Renal pelvis (tissue), 4 donors: Measurements from ENCODE around the gene PTPRN2. TPM values are rescaled to one million over a fixed set of nuclear protein-coding genes. Genes with fewer than 3 reads are reported as not detected.

Experiments
- DNase-seq: peaks from one replicate; pipeline ENCODE4 v3.0.0-alpha.2; 2013
- polyA plus RNA-seq, 3 donors: library from polyadenylated mRNA; unstranded; fragments of 120-200 nt; gene quantifications; one replicate each; pipeline ENCODE4 v1.2.1, GENCODE V29; 2013; ENCODE audit not compliant: insufficient read length in 3 of 3

The PTPRN2 gene
- polyA plus RNA-seq, 3 donors = 6.6 to 7.5 (median 7.4) TPM

DNA sequence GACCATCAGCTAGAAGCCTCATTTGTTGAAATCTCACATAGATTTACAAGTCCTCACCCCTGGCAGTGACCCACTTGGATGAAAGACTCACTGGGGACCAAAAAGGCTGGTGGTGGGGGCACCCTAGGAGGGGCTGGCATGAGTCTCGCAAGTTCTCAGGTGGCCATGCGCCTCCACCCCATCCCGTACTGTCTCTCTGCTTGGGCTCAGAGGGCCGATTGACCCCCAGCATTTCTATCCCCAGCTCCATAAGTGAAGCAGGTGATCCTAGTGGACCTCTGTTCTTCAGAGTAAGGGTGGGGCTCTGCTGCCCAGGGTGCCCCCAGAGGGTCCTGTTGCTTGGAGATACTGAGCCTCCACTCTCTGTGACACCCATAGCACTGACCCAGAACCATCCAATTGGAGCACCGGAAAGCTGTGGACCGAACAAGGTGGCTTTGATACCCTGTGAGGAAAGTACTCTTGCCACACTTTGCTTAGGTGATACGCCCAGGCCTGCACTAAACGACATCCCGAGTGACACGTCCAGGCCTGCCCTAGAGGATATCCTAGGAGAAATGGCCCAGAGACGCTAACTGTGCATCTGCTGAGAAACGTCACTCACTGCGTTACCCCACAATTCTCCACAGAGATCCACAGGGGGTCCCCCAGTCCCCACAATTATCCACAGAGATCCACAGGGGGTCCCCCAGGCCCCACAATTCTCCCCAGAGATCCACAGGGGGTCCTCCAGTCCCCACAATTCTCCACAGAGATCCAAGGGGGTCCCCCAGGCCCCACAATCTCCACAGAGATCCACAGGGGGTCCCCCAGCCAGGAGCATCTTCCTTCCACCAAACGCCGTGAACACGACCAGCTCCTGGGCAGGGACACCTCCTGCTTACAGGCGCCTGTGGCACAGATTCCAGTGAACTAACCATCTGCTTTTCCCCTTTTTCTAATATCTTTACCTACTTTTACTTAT is 262.9 kb downstream of the PTPRN2 start:
- DNase-seq = no peak

DNA sequence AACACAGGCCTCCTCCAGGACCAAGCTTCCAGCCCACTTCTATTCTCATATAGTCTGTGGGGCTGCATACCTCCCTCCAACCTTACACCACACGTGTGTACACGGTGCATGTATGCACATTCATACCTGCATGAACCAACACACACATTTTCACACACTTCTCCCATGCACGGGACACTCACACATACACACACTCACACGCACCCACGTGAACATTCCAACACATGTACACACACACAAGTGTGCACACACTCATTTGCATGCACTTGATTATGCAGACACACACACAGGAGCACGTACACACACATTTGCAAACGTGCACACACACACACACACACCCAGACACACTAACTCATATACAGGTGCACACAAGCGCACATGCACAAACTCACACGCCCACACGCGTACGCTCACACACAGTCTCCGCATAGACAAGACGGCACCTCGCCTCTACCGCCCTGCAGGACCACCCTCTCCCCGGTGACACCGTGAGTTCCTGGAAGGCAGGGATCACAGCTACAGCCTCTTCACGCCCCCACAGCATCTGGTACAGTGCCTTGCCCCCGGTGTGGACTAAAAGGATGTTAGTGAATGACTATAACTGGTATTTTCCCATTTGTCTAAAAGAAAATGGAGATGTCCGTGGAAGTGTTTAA is 263.8 kb downstream of the PTPRN2 start:
- DNase-seq = no peak

DNA sequence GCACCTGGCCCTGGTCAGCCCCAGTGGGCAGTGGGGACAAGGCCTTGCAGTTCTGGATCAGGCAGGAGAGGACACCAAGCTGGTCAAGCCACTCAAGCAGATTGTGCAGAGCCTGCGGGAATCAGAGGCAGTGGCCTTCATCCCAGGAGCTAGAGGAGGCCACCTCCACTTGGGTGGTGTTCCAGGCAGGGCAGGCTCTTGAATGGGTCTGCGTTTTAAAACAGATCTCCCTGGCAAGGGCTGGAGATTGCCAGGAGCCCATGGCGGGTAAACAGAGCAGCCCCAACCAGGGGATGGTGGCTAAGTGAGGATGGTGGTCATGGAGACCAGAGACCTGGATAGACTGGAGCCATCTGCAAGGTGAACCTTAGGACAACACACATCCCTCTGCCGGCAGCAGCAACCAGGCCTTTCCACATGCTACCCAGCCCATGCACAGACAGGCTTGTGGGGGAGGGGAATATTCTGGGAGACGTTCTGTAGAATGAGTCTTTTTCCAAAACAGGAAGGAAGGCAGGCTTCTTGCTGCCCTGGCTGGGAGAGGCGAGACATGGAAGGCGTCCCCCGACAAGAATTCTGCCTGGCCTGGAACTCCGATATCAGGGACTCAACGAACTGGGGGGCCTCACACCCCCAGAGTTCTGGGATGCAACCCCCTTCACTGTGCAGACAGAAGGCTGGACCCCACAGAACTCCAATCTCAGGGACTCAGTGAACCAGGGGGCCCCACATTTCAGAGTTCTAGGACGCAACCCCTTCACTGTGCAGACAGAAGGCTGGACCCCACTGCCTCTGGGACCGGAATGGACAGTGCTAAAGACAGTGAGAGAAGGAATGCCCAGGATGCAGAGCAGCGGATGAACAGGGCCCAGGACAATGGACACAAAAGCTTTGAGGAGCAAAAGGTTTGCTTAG is 264.8 kb downstream of the PTPRN2 start:
- no peak for DNase-seq

DNA sequence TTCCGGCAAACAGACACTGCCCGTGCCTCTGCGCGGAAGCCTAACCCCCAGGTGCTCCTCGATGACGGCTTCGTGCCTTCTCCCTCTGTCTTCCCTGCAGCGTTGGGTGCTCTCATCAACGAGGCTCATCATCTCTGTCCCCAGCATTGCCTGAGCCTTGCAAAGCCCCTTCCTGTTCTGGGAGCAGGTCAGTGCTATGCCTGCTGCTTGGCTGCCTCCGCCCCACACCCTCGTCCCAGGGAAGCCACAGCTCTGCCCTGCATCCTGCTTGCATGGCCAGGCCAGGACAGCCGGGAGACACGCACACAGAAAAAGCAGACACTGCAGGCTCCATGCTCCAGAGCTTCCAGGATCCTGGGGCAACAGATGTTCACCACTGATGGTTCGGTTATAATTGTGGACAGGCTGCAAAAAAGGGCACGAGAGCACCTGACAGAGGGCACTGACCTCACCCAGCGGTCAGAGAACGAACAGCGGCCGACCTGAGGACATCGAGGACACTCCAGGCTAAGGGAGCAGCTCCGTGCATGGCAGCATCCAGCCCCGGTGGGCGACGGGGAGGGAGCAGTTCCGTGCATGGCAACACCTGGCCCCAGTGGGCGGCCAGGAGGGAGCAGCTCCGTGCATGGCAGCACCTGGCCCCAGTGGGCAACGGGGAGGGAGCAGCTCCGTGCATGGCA is 265.5 kb downstream of the PTPRN2 start:
- DNase-seq = no peak

DNA sequence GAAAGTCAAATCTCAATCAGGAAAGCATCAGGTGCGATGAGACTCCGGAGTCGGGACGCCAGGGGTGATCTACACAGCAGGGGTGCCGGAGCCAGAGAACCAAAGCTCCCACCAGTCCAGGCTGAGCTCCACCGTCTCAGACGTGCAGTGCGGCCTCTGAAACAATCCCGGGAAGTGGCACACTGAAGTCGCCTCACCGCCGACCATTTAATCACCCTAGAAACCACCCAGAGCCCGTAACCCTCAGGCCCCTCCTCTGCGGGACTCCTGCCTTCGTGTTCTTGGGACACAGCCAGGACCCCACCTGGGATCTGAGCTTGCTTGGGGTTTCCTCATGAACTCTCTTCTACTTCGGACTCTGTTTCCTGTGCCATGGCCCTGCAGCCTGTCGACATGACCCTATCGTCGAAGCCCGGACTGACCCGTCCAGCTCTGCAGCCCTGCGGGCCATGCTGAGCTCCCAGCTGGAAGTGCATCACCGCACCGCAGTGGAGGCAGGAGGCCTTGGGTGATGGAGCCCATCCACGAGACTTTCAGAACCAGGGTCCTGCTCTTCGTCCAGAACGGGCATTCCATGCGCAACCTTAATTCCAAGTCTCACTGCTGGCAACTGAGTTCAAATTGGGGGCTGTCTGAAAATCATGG is 266.4 kb downstream of the PTPRN2 start:
- no peak for DNase-seq

DNA sequence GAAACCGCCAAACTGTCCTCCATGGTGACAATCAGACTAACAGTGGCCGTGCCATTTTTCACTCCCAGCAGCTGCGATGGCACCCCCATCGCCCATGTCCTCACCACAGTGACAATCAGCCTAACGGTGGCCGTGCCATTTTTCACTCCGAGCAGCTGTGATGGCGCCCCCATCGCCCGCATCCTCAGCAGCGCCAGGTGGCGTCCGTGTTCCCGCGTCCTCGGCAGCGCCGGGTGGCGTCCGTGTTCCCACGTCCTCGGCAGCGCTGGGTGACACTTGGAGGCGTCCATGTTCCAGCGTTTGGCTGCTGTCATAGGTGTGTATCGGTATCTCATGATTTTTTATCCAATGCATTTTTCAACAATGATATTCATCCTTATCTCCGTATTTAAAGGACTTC is 267.3 kb downstream of the PTPRN2 start:
- no peak for DNase-seq

DNA sequence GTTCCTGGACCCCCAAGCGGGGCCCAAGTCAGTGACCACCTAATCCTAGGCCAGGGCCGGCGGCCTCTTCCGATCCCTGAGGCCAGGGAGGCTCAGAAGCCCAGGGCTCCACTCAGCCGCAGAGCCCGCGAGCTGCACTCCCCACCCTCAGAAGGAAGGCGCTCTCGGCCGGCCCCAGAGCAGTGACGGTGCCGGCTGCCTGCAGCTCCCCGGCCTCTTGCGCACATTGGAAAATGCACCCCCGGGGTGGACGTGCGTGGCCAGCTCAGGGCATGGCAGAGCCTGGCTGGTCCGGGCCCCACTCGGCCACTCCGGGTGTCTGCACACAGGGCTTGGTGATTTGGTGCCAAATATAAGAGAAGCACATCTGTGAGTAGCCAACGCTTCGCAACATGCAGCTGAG is 269.1 kb downstream of the PTPRN2 start:
- no peak for DNase-seq

DNA sequence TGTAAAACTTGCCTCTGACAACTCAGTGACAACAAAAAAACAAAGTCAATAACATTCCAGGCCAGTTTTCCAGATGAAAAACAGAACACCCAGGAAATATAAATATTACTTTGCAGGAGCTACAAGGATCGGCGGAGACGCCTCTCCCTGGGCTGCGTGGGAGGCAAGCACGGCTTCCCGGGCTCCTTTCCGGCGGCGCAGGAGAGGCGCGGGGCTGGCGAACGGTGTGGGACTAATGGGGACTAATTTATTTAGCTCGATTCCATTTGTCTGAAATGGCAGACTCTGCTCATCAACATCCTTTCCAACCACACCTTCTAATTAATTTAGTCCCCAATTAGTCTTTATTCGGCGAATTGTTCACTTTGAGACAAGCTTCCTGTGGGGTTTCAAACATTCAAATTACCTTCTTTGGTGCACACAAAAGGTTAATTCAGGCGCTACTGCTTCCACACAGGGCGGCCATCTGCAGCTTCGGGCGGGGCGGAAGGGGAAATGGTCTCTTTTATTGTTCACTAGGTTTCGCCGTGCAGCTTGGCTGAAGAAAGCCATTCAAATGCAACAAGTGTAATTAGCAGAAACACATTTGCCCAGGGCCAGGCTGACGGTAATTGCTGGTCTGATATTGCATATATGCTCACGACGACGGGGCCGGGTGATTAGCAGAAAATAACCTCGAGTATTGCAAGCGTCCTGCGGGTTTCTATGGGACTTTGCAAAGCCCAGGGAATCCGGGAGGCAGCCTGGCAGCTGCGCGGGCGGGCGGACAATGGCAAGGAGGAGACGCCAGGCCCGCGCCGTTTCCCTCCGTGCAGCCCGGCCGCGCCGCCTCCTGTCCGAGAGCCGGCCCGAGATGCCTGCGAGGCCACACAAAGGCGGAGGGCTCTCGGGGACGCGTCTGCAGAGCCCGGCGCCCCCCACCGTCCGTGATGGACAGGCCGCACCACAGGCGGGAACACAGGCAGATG is 270.1 kb downstream of the PTPRN2 start:
- DNase-seq = no peak

DNA sequence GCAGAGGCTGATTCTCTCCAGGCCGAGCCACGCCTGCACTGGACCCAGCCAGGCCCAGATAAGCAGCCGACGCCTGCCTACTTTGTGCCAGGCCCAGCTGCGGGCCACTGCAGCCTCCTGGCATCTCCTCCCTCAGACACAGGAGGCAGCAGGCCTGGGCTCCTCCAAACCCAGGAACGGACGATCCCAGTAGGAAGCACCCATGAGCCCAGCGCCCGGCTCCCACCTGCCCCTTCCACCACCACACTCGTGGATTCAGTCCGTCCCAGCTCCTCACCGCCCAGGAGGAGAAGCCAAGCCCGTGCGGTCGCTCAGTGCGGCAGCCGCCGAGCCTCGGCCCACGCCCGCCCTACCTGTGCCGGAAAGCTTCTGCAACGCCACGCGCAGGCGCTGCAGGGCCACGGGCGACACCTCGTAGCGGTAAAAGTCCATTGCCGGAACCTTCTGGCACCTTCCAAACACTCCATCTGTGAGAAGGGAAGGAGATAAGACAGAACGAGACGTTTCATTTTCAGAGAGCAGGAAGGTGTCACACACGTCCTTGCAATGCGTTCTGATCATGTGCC is 271.1 kb downstream of the PTPRN2 start:
- no peak for DNase-seq

DNA sequence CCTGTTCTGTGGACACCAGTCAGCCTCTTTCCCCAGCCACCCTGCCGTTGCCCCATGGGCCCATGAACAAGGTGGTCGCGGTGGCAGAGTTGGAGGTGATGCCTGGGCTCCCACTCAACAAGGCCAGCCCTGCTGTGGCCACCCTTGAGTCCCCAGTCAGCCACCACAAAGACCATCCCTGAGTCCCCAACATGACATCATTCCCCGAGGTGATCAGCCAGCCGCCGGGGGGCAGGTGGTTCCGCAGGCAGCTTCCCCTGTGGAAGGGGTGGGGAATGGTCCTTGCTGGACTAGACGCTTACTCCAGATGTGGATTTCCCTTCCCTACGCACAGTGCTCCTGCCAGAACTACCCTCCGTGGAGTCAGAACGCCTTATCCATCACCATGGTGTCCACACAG is 271.7 kb downstream of the PTPRN2 start:
- DNase-seq = no peak

DNA sequence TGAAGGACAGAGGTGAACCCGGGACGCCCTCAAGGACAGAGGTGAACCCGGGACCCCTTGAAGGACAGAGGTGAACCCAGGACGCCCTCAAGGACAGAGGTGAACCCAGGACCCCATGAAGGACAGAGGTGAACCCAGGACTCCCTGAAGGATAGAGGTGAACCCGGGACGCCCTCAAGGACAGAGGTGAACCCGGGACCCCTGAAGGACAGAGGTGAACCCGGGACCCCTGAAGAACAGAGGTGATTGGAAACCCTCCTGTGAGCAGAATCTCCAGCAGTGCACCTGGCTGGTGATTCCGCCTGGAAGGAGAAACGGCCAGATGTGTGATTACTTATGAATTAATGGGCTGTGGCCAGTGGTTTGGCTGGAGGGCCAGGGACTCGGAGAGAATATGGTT is 272.3 kb downstream of the PTPRN2 start:
- DNase-seq = no peak

DNA sequence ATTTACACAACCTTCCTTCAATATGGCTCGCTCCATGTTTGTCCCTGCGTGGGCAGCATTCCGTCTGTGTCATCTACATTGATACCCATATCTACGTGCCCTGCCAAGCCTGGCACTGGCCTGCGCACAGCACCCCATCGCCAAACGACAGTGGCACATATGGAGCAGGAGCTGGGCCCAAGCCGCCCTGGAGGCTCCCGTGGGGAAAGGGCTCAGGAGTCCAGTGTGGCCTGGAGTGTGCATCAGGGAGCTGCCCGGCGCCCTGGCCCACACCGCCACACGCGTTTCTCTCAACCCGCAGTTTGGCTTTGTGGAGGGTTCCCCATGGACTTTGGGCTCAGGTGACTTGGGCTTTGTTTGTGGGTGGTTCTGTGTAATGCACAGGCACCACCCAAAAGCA is 273.2 kb downstream of the PTPRN2 start:
- DNase-seq = no peak

DNA sequence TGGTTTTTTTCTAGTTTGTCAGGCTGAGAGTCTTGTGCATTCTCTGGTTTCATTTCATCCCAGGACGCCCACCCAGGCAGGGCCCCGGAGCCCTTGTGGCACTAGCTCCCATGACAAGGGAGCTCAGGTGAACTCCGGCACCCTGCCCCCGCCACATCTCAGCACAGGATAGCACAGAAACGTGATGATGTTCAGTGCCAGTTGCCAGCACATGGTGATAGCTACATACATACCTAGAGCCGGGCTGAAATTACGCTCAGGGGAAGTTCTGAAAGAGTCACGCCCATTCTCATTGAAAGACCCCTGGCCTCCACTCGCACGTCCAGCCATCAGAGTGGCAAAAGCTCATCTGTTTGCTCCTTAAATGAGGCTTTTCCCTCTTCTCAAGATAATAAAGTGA is 273.7 kb downstream of the PTPRN2 start:
- DNase-seq = no peak

DNA sequence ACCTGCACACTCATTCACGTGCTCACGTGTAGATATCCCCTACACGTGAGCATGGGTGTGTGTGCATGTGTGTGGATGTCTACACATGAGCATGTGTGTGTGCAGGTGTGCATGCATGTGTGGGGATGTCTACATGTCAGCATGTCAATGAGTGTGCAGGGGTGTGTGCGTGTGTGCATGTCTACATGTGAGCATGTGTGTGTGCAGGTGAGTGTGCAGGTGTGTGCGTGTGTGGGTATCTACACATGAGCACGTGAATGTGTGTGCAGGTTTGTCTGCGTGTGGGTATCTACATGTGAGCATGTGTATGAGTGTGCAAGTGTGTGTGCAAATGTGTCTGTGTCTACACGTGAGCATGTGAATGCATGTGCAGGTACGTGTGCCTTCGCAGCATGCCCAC is 274.8 kb downstream of the PTPRN2 start:
- no peak for DNase-seq

DNA sequence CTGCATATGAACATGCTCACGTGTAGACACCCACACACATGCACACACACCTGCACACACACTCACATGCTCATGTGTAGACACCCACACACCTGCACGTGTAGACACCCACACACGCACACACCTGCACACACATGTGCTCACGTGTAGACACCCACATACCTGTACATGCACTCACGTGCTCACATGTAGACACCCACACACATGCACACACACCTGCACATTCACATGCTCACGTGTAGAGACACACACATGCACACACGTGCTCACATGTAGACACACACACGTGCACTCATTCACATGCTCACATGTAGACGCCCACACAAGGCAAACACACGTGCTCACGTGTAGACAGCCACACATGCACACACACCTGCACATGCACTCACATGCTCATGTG is 275.8 kb downstream of the PTPRN2 start:
- DNase-seq = no peak

DNA sequence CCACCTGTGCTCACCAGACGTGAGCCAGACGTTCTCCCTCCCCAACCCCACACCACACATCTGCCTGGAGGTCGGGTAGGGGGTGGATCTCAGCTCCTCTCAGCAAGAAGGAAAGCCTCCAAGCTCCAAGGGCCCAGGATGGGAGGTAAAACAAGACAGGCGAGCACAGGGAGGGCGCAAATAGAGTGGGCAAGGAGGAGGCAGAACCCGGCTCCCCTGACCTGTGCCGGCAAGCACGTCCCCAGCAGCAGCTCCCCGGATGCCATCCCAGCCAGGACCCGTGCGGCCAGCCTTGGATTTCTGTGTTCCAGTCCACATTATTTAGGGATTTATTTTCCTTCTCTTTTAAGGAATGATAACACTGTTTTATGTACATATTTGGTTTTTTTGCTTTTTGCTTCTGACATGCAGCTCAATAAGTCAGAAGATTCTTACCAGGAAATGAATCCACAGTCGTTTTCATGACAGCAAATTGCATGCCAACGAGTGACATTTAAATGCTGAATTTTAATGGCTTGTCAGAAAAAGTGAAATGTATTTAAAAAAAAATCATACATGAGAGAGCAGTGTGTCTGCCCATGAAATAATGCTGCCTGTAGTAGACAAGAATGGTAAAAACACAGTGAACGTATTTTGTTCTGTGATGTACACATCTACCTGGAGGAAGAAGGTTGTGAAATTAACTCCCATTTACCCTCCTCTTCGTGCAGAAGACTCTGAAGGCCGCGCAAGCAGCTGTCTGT is 276.5 kb downstream of the PTPRN2 start:
- no peak for DNase-seq

DNA sequence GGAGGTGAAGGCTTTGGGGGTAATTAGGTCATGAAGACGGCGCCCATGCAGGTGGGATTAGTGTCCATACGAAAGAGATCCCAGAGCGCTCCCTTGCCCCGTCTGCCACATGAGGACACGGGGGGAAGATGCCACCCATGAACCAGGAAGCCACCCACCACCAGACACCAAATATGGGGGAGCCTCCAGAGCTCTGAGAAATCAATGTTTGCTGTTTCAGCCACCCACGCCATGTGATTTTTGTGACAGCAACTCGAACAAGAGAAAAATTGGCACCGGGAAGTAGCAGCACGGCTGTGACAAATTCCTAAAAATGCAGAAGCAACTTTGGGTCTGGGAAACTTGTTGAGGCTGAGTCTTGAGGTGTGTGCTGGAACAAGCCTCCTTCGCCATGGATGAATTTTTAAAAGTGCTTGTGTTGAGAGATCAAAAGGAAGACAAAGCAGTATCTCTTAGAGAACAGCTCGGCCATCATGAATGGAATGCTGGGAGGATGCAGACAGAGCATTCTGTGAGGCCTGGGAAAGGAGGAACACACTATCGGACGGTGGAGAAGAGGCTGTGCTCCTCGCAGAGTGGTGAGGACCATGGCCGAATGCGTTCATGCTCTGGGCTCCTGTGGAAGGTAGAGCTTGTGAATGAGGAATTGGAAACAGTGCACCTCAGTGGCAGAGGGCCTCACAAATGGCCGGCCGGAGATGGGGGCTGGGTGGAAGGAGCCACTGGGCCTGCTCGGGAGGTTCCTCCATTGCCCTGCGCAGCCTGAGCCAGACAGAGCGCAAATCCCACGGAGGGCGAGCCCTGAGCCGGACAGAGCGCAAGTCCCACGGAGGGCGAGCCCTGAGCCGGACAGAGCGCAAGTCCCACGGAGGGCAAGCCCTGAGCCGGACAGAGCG is 277.5 kb downstream of the PTPRN2 start:
- DNase-seq = no peak

DNA sequence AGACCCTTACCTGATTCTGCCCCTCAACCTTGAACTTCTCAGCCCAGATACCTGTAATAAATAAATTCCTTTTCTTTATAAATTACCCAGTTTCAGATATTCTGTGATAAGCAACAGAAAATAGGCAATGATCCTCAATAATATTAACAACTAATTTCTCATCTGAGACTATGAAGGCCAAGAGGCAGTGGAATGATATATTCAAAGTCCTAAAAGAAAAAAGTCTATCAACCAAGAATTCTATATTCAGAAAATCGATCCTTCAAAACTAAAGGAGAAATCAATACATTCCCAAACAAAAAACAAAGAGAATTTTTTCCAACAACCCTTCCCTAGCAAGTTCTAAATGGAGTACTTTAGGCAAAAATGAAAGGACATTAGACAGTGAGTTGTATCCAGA is 279.6 kb downstream of the PTPRN2 start:
- DNase-seq = no peak
